DMS79 (cell line): Measurements from ENCODE around the gene PLSCR5.

Experiments used
- DNase-seq: peaks from one replicate; lab custom pipeline; 2025; lab: John Stamatoyannopoulos, UW

Gene PLSCR5, protein sequence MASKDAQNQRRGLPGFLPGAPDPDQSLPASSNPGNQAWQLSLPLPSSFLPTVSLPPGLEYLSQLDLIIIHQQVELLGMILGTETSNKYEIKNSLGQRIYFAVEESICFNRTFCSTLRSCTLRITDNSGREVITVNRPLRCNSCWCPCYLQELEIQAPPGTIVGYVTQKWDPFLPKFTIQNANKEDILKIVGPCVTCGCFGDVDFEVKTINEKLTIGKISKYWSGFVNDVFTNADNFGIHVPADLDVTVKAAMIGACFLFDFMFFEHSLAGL

GRCh38 chr3:146605106-146605505, at the start of gene PLSCR5:
PLSCR5 (minus strand) TSS chr3:146605346; CDS start chr3:146605212, 134 bp downstream.
- DNase-seq: no peak

DNA sequence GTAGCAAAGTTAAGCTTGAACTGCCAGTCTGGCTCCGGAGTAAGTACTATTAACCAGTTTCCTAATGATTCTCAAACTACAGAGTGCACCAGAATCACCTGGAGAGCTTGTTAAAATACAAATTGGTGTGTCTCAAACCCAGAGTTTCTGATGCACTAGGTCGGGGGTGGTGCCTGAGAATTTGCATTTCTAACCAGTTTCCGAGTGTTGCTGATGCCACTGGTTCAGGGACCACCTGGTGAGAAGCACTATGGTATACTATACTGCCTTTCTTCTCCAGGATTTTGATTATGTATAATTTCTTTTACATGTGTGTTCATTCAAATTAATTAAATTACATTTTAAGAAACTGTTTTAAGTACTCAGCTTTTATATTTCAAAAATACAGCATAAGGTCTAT, 48.8 kb upstream of the PLSCR5 start:
- DNase-seq: no peak

- no peak for DNase-seq
These were observed 45.7 kb upstream of the PLSCR5 start for GRCh38 chr3:146650691-146651442.

GRCh38 chr3:146646261-146646660, 41.1 kb upstream of the PLSCR5 start:
- DNase-seq: no peak

DNA sequence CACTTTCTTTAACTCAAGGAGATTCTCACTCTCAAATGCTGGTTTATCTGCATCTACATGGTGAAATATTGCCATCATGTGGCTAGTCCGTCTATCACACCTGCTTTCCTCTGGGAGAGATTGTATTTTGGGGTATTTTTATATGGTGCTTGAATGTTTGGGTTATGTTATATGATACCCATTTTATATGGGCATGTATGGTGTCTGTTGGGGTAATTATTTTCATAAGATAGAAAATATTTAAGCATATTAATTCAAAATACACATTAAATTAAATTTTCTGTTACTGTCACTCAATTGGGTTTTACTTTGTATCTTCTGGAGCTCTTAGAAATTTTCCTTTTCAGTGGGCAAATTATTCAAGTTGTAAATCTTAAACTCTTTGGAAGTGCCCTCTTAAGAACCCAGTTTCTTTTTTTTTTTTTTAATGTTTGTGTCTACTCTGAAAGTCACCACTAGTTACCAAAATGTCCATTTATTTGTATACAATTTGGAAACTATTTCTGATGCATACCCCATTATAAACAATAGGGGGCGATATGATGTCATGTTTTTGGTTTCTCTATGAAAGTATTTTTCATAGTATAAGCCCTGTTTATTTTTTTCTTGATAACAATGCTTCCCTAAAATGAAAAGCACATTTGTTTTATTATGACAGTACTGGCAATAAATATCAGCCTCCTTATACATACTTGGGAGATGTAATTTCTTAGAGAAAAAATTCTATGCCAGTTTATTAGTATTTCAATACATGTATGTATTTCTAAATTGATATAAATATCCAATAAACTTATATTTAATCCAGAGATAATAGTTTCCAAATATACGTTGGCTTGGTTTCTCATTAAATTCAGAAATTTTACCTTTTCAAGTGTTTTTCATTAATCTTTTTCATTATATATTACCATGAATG, 36.1 kb upstream of the PLSCR5 start:
- no peak for DNase-seq

- no peak for DNase-seq
These were observed 35.2 kb upstream of the PLSCR5 start for GRCh38 chr3:146640361-146640760.

DNA sequence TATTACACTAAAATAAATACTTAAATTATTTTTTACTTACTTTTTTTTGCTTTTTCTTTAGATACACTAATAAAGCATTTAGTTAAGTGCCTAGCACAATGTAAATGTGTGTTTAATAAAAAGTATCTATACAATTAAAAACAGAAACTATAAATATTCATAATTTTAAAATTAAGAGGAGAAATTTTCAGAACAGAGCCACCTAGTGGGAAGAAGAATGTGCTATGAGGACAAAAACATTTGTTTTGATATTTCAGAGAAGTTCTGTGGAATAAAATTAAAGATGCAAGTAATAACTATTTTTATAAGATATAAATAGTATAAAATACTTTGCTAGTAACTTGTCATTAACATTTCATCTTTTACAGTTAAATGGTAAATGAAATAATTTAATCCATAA, 33.6 kb upstream of the PLSCR5 start:
- DNase-seq: no peak

DNA sequence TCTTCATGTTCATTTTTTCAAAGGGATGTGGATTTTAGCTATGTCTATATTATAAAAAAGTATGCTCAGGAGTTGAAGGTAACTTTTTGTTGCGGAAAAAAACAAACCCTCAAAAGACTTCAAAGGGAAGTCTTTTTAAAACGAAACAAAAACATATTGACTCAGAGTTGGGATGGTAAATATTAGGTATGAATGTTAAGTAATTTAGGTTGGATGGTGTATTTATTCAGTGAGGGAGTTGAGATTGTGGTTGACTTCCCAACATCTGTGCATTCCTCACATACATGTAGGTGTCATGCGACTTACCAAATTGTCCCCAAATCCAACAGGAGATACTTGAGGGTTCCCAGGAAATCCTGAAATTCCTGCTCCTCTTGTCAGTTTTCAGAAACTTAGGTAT, 32.7 kb upstream of the PLSCR5 start:
- DNase-seq: no peak

DNA sequence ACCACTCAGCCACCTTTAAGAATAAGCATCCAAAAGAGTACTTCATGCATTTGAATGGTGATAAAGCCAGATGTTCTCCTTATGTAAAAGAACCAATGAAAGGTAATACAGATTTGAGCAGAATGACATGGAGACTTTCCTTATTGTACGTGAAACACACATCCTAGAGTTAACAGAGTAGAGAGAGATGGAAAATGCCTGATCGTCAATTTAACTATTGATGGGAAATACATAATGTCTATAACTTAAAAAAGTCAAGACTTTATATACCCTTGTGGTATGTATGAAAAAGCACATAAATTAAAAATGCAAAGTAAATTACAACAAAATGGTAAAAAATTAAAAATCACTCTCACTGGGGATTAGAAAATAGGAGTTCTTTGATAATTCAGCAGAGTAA, 31.7 kb upstream of the PLSCR5 start:
- DNase-seq: no peak

DNA sequence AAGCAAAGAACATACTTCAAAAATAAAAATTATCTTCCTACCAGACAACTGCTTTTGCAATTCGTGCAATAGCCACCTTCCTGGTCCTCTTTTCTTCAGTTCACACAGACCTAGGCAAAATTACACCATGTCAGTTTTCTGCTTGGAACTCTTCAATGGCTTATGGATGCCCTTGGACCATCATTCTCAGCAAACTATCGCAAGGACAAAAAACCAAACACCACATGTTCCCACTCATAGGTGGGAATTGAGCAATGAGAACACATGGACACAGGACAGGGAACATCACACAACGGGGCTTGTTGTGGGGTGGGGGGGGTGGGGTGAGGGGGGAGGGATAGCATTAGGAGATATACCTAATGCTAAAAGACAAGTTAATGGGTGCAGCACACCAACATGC, 29.2 kb upstream of the PLSCR5 start:
- DNase-seq: no peak

DNA sequence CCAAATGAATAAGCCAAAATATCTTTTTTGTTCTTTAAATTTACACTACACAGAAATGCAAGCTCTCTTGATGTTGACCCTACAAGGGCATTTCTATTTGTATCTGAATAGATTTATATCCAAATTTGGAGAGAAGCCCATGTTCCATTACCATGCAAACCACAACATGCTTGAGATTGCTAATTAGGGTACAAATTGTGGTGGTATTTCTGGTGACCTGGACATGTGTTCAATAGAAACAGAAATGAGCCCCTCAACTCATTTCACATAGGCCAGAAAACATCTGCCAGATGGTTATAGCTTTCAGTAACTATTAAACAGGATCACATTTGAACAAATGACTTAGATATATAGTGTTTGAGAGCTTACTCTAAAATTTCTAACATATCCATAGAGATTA, 23.5 kb upstream of the PLSCR5 start:
- DNase-seq: no peak

DNA sequence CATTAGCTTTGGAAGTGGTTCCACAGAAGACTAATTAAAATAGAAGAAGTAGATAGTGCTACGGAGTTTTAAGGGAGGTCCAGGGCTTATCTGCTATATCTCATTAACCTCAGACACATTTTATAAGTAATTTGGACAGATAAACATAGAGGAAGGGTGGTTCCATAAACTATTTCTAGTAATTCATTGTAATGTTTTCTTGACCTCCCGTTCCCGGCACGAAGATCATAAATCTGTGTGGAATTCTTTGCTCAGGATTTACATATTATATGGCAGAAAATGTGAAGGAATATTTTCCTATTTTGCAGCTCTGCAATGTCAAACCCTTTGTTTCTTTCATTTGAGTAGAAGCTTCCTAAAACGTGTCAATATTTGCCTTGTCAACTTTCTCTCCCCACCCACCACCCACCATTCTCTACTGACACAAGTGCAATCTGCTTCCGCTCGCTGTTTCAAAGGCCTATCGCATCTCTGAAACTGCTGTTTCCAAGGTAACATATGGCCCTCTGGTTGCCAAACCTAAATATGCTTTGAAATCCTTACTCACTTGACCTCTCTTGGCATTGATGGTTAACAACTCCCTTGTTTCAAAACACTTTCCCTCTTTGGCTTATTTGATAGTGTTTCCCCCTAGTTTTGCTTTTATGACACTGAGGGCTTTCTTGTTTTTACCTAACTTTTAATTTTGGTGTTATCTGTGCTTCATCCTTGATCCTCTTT, 21.4 kb upstream of the PLSCR5 start:
- no peak for DNase-seq

DNA sequence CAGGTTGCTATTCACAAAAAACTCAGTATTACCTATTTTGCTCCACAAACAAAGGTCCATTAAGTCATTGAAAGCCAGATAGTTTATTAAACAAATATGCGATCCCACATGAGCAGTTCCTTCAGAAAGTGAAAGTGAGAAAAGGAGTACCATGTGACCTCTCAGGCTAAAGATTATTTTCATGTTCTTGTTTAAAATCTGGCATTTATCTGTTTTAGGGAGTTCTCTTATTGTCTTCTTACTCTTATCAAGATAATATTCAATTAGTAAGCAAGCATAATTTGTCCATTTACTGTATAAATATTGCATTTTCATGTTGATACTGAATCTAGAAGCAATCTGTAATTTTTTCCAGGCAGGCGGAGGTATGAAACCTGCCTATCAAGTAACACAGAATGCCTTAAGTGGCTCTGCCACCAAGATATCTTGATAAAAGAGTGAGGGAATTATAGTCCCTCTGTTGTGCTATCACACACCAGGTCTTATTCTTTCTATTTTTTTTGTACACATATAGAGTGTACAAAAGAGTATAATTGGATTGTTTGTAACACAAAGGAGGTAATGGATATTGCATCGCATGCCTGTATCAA, 20.1 kb upstream of the PLSCR5 start:
- DNase-seq: no peak

- no peak for DNase-seq
These were observed 16.6 kb upstream of the PLSCR5 start for GRCh38 chr3:146621723-146622122.

GRCh38 chr3:146612015-146612414, 6.9 kb upstream of the PLSCR5 start:
- no peak for DNase-seq

GRCh38 chr3:146611096-146611495, 6.0 kb upstream of the PLSCR5 start:
- no peak for DNase-seq

- DNase-seq: no peak
These were observed 6.6 kb downstream of the PLSCR5 start for GRCh38 chr3:146598535-146598934.

DNA sequence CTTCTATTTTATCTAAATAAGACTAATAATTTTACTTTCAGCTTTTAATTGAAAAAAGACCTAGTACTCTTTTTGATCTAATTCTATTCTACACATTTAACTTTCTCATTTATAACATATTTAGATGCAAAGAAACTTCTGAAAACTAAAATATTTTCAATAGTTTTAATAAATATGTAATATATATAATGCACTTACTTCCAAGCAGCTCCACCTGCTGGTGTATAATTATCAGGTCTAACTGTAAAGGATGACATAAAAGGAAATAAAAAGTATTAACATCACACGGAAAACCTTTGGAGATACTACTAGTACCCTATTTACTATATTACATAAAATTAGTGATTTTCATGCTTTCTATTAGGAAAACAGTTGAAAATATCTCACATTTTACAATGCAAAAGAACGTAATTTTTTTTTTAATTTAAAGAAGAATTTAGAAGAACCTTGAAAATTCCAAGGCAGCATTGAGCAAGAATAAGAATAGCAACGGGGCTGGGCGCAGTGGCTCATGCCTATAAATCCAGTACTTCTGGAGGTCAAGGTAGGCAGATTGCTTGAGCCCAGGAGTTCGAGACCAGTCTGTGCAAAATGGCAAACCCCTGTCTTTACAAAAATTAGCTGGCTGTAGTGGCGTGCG, 10.2 kb downstream of the PLSCR5 start:
- no peak for DNase-seq

DNA sequence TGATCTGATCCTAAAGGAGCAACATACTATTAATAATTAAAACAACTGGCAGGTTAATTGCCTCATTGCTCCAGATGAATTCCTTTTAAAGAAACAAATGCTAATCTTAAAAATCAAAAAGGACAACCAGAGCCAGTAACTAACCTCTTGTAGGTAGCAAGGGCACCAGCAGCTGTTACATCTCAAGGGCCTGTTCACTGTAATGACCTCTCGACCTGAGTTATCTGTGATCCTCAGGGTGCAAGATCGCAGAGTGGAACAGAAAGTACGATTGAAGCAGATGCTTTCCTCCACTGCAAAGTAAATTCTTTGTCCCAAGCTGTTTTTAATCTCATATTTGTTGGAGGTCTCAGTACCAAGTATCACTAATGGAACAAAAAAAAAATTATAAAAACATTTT, 11.4 kb downstream of the PLSCR5 start:
- DNase-seq: no peak

DNA sequence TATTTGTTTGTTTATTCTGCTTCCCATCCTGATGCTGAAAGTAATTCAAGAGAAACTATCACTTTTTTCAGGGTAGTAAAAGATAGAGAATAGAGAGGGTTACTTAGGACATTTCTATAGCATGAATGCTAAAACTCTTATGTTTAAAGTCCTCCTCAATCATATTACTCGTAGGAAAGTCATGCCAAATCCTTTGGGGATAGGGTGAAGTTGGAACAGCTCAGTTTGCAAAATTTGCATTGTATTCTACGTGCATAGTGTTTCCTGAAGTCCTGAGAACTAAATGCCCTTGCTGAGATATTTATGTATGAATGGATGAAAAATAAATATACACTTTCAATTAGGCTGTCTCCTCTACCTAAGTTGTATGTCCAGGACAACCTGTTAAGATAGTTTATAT, 14.6 kb downstream of the PLSCR5 start:
- no peak for DNase-seq

GRCh38 chr3:146589899-146590508, 15.1 kb downstream of the PLSCR5 start:
- DNase-seq: no peak
